ENCODE data around the gene CPA2. TPM values are rescaled to one million over a fixed set of nuclear protein-coding genes. Genes with fewer than 3 reads are reported as not detected.

CPA2 gene
- polyA plus RNA-seq, 1 of the 3 experiments (the other 2 are of a cell fraction) = 0.03 TPM

DNA sequence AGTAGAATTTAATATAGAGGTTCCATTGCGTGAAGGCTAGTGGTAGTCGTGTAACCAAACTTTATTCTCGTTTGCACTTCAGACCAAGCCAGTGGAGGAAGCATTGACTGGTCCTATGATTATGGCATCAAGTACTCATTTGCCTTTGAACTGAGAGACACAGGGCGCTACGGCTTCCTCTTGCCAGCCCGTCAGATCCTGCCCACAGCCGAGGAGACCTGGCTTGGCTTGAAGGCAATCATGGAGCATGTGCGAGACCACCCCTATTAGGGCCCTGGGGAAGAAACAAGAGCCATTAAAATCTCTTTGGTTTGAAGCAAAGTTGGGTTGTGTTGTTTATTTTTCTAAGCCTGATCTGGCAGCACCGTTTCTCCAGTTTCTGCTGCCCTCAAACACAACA lies 22.8 kb downstream of the CPA2 start:
- Histone ChIP-seq H3K4me3 (ENCODE audit: low read depth in 2 of 2, low read length in 1 of 2) (no peak overlapping the region), H3F3A (replicated peaks; ENCODE audit: insufficient read depth) (peaks cover 20% of the 10 kb centered on the region), H3K4me1 (ENCODE audit: control insufficient read depth in 1 of 2, insufficient read depth in 2 of 2, low read depth in 1 of 2, low read length in 1 of 2) (peaks cover 0 to 15% of the 10 kb centered on the region in 2 experiments; a peak in 2 of 4 replicates), H3K9ac (no peak overlapping the region), H3K4me2 (no peak overlapping the region), H3K27ac (ENCODE audit: low read depth in 2 of 2, low read length in 1 of 2) (no peak overlapping the region), H4K20me1 (ENCODE audit: insufficient read depth) (no peaks in the 10 kb centered on the region), H3K9me3 (no peaks in the 10 kb centered on the region), H3K36me3 (replicated peaks in 1 of 2; ENCODE audit: control insufficient read depth in 1 of 2, insufficient read depth in 2 of 2, low read length in 1 of 2) (no peaks in the 10 kb centered on the region), H3K9me2 (no peaks in the 10 kb centered on the region), H3K27me3 (ENCODE audit: insufficient read depth) (no peaks in the 10 kb centered on the region), H2AFZ (ENCODE audit: low read depth) (no peak overlapping the region), H3K79me2 (ENCODE audit: insufficient read depth) (no peaks in the 10 kb centered on the region; the same call in 1 of the 2 replicates)
- TF ChIP-seq RXRA (IDR thresholded peaks at IDR 0.05; ENCODE audit: borderline replicate concordance, low read depth) (no peak), RFX5 (IDR thresholded peaks at IDR 0.05; ENCODE audit: low read length) (no peak), SIN3A (IDR thresholded peaks at IDR 0.05; ENCODE audit: borderline replicate concordance, low read depth, low read length) (no peak), USF1 (IDR thresholded peaks at IDR 0.05; ENCODE audit: borderline replicate concordance, low read depth) (no peak), YY1 (IDR thresholded peaks at IDR 0.05; ENCODE audit: low read depth) (no peak), TCF12 (IDR thresholded peaks at IDR 0.05) (no peak), FOSL2 (IDR thresholded peaks at IDR 0.05; ENCODE audit: borderline replicate concordance, low read depth) (no peak), RAD21 (IDR thresholded peaks at IDR 0.05; ENCODE audit: low read length) (no peak), EZH2phosphoT487 (IDR thresholded peaks at IDR 0.05; ENCODE audit: borderline replicate concordance, low read depth) (no peak), RCOR1 (IDR thresholded peaks at IDR 0.05; ENCODE audit: low read length) (no peak), JUND (IDR thresholded peaks at IDR 0.05) (no peak), ELF1 (IDR thresholded peaks at IDR 0.05) (no peak), MXI1 (IDR thresholded peaks at IDR 0.05; ENCODE audit: low read depth, low read length) (no peak), SMC3 (IDR thresholded peaks at IDR 0.05; ENCODE audit: low read depth, low read length) (no peak), FOXJ3 (CRISPR knock-in tag; IDR thresholded peaks at IDR 0.05) (no peak)
- TF ChIP-seq, protein P1, sequence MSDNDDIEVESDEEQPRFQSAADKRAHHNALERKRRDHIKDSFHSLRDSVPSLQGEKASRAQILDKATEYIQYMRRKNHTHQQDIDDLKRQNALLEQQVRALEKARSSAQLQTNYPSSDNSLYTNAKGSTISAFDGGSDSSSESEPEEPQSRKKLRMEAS (IDR thresholded peaks at IDR 0.05; ENCODE audit: low read depth) = no peak
- TF ChIP-seq, protein P2, sequence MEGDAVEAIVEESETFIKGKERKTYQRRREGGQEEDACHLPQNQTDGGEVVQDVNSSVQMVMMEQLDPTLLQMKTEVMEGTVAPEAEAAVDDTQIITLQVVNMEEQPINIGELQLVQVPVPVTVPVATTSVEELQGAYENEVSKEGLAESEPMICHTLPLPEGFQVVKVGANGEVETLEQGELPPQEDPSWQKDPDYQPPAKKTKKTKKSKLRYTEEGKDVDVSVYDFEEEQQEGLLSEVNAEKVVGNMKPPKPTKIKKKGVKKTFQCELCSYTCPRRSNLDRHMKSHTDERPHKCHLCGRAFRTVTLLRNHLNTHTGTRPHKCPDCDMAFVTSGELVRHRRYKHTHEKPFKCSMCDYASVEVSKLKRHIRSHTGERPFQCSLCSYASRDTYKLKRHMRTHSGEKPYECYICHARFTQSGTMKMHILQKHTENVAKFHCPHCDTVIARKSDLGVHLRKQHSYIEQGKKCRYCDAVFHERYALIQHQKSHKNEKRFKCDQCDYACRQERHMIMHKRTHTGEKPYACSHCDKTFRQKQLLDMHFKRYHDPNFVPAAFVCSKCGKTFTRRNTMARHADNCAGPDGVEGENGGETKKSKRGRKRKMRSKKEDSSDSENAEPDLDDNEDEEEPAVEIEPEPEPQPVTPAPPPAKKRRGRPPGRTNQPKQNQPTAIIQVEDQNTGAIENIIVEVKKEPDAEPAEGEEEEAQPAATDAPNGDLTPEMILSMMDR (IDR thresholded peaks at IDR 0.05) = no peak
- TF ChIP-seq, protein P3, sequence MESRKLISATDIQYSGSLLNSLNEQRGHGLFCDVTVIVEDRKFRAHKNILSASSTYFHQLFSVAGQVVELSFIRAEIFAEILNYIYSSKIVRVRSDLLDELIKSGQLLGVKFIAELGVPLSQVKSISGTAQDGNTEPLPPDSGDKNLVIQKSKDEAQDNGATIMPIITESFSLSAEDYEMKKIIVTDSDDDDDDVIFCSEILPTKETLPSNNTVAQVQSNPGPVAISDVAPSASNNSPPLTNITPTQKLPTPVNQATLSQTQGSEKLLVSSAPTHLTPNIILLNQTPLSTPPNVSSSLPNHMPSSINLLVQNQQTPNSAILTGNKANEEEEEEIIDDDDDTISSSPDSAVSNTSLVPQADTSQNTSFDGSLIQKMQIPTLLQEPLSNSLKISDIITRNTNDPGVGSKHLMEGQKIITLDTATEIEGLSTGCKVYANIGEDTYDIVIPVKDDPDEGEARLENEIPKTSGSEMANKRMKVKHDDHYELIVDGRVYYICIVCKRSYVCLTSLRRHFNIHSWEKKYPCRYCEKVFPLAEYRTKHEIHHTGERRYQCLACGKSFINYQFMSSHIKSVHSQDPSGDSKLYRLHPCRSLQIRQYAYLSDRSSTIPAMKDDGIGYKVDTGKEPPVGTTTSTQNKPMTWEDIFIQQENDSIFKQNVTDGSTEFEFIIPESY (IDR thresholded peaks at IDR 0.05; ENCODE audit: borderline replicate concordance, low read depth) = no peak
- 95% methylated on average over 9 of the region's 9 CpGs for WGBS (ENCODE audit: low lambda C conversion rate)
- CTCF ChIA-PET = interaction anchor here (1.2 kb wide), 1 partner anchor 11 kb away, joined by 3 read pairs; no protein-coding TSS in a partner anchor
- POLR2A ChIA-PET = no interaction called here
- DNase-seq = no peak
